HG02840 (cell line): ENCODE measurements around the gene SLC25A21.

Source experiments
- ATAC-seq: cut with Tn5 transposase; IDR thresholded peaks from one replicate; pipeline ENCODE4 v1.9.1; 2021; ENCODE audit warnings: mild to moderate bottlenecking, moderate library complexity, moderate number of reproducible peaks; ENCODE audit not compliant: unreplicated experiment, low FRiP score

Gene SLC25A21

GRCh38 chr14:37051680-37052079, 120.7 kb downstream of the SLC25A21 start:
- no peak for ATAC-seq

- ATAC-seq: no peak
Observed at GRCh38 chr14:37051153-37051552, 121.3 kb downstream of the SLC25A21 start.

- no peak for ATAC-seq
Observed at GRCh38 chr14:37048666-37049071, 123.7 kb downstream of the SLC25A21 start.

DNA sequence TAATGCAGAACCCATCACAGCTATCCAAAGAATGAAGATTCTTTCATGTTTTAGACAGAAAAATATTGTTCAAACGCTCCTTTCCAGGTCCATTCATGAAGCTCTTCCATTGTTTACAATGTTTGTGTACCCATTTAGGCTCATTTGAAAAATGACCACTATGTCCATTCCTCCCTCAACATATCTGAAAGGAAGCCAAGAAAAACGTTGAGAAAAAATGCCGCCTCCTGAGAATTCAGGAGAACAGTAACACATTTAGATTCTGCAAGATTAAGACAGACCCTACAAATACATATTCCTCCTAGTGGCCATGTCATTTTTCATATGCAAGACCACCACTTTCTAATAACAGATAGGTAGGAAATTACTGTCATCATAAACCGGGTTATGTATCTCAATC, 124.4 kb downstream of the SLC25A21 start:
- ATAC-seq: no peak

- no peak for ATAC-seq
Observed at GRCh38 chr14:37047226-37047625, 125.2 kb downstream of the SLC25A21 start.

DNA sequence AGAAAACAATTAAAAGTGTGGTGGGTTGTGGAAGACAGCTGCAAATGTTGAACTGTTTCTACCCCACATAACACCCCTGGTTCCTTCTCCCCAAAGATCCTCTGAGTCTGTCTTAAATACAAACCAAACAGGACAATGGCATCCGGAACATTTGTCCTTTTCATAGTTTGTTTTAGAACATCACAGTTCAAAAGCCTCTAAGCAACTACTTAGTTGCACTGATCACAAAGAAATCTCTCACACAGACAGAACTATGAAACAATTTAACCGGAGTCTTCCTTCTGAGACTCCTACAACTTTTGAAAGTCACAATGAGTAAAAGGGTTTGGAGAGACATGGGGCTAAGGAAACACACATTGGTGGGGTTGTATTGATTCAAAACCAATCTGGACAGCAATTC, 125.6 kb downstream of the SLC25A21 start:
- no peak for ATAC-seq

DNA sequence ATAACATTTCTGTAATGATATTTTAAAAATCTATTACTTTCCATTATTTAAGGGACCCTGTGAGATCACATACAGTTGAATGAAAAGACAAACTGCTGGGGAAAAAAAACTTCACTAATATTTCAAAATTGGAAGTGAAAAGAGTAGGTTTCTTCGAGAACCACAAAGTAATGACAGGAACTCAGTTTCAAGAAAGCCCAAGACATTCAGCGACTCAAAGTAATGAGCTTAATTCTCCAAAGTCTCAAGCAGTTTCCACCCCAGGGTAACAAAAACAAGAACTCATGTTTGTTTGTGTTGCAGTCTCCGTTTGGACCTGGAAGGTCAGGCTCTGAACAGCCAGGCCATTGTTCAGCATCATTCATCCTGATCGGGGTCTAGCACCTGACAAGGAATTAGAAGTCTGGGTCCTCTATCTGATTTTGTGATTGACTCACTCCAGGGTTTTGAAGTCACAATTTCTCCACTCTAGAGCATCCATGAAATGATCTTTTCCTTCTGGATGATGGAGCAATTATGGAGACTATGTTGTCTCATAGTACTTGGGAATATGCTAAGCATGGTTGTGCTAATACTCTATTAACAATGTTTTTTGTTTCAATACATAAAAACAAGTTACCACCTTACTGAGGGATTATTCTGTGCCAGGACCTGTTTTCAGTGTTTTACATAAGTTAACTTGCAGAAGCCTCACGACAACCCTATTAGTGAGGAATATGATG, 126.9 kb downstream of the SLC25A21 start:
- no peak for ATAC-seq

DNA sequence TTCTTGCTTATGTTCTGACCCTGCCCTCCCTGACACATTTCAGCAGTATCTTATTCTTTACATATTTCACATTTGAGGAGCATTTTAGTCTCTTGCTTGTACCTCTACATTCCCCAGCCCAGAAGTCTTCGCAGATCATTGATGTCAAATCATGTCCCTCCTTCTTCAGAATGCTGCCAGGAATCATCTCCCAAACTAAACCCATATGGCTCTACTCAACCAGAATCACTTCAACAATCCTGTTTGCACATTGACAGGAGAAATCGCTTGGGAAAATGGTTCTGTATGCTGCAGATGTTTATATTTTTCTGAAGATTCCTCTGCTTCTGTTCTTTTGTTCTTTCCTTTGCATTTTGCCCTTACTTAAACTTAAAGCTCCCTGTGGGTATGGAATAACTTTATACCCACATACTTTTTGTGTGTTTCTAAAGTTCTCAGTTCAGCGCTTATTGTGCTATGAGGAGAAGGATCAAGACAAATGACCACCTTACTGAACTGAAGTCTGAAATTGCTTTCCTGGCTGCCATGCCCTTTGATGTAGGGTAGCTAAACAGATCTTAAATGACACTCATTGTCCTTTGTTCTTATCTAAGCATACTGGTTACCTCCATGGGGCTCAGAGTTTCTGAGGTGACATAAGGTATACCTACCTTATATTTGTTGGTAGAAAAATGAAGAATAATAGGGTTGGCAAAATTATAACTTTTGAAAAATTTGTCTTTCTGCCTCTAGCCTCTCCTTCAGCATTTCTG, 134.6 kb downstream of the SLC25A21 start:
- ATAC-seq: no peak

- ATAC-seq: no peak
Observed at GRCh38 chr14:37036669-37037341, 135.6 kb downstream of the SLC25A21 start.

- no peak for ATAC-seq
Observed at GRCh38 chr14:37035401-37035800, 137.0 kb downstream of the SLC25A21 start.

DNA sequence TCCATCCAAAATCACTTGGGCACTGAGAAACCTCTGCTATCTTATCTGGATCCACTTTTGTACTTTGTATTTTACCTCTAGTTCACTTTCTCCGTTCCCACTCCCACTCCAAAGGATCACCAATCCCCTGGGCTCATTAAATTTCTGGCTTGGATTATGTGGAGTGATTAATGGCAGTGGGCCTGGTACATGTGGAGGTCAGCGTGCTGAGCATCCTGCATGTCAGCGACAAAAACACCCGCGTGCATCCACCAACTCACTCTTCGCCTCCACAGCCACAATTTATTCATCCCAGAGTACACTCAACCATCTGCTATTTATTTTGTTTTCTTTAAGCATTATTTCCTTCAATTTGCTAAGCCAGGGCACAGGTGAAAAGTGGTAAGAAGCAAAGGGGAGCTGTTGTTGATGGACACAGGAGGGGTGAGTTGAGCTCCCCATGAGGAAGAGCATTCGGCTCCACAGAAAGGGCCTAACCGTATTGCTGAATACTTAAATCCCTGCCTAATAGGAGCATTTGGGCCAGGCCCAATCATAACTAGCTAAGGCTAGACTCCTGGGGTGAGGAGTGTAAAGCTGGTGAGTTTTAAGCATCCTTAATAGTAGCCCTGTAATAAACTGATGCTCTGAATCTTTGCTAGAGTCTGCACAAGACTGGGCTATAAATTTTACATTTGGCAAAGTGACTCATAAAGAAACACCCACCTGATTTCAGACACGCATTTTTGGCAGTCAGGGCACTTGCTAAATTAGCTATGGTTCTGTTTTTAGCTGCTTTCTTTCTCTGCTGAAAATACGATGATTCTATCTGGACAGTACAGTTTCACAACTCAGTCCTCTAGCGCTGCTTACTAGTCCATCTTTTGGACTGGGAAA, 137.8 kb downstream of the SLC25A21 start:
- no peak for ATAC-seq

- ATAC-seq: no peak
Observed at GRCh38 chr14:37032863-37033262, 139.5 kb downstream of the SLC25A21 start.

DNA sequence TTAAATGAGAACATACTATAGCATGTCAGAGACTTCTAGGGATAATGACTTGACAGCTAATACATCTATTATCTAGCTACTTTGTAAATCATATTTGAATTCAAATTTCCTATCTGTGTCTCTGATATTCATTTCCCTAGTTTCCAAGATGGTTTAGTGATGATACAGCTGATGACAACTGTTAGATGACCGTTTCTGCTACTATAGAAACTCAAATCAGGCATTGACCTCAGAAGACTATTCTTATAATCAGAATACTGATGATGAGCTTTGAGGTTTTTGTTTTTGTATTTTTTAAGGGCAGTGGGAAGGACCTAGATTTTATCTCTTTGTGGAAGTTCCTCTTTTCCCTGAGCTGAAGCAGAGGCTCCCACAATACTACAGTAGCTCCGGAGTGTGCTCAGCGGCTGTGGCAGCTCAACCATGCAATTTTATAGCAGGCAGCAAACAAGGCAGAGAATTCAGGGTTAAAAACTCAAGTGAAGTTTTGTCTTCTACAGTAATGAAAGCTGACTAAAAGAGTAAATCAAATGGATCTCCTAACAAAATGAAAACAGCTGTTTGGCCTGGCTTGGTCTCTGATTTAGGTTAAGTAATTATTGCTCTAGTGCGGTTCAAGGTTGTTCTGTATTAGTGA, 145.1 kb downstream of the SLC25A21 start:
- ATAC-seq: no peak

GRCh38 chr14:37023875-37024565, 148.4 kb downstream of the SLC25A21 start:
- ATAC-seq: no peak

GRCh38 chr14:37021390-37021789, 151.0 kb downstream of the SLC25A21 start:
- no peak for ATAC-seq

- ATAC-seq: no peak
Observed at GRCh38 chr14:37019488-37019887, 152.9 kb downstream of the SLC25A21 start.

GRCh38 chr14:37018571-37019240, 153.7 kb downstream of the SLC25A21 start:
- no peak for ATAC-seq

DNA sequence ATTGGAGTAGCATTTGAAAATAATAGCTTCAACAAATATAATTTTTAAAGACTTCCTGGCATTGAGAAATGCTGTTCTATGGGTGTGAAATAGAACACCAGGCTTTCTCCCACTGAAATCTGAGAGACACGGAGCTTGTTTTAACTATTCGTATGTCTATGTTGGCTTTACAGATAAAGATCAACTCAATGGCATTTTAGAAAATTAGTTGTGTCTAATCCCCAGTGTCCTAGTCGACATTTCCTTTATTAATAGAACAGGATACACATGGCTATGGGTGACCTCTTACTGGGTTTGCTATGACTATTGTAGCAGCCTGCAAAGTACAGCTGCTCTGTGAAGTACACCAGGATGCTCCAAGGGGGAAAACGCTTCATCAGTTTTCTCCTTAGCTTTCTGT, 159.3 kb downstream of the SLC25A21 start:
- ATAC-seq: no peak

DNA sequence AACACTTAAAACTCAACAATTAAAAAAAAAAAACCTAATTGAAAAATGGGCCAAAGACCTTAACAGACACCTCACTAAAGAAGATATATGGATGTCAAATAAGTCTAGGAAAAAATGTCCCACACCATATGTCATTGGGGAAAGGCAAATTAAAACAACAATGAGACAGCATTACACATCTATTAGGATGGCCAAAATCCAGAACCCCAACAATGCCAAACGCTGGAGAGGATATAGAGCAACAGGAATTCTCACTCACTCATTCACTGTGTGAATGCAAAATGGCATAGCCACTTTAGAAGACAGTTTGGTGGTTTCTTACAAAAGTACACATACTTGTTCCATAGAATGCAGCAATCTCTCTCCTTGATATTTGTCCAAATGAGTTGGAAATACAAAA, 173.7 kb downstream of the SLC25A21 start:
- ATAC-seq: no peak
